ENCODE results near the gene OLFML1. TPM values are rescaled to one million over a fixed set of nuclear protein-coding genes. Genes with fewer than 3 reads are reported as not detected.

Gene OLFML1
- total and polyA plus RNA-seq, 2 donors (not counting 3 experiments of a cell fraction or from before 2014, with no cell fraction given) = not detected

DNA sequence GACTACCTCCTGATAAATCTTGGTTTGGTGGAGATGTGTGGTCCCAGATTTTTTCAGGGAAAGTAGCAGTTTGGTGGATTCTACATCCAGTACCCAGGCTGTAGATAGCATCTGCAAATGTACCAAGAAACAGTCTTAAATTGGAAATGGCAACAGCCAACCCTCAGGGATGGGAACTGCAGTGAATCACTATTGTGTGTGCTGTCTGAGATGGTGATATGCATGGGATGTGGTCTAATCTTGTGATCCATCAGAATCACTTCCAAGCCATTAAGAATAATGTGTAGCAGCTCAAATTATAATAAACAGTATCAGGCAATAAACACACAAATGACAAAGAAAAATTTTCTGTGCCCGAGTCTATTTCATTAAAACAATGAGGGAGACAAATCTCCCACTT, 3.4 kb downstream of the OLFML1 start:
- H3K79me2 ChIP-seq (ENCODE audit: control insufficient read depth, insufficient read depth, low read length) = no peaks in the 10 kb centered on the region
- no peaks in the 10 kb centered on the region for H3K9me1 ChIP-seq (replicated peaks; ENCODE audit: control insufficient read depth, extremely low read depth, insufficient read depth, low read length)
- no peaks in the 10 kb centered on the region for H3K9me3 ChIP-seq (replicated peaks; ENCODE audit: control insufficient read depth, insufficient read depth, low read length)
- H3K4me1 ChIP-seq (ENCODE audit: control insufficient read depth, extremely low read depth, insufficient read depth, low read length) = no peaks in the 10 kb centered on the region
- BruUV-seq (replicated peaks) = no TSS peak
- ChIA-PET POLR2A (no interaction called here), CTCF (no interaction called here)
- no peak overlapping the region for H2AFZ ChIP-seq (ENCODE audit: low read depth, low read length)
- H3K27ac ChIP-seq (ENCODE audit: insufficient read depth, low read depth, low read length) = no peak overlapping the region
- H3K4me3 ChIP-seq (replicated peaks in 1 of 3; ENCODE audit: insufficient read depth in 1 of 3, low read depth in 1 of 3, low read length in 3 of 3) = no peak overlapping the region
- no peak overlapping the region for H3K9ac ChIP-seq (replicated peaks; ENCODE audit: extremely low read depth, insufficient read depth, low read length)
- intact Hi-C loops (cut with micrococcal nuclease) = no loop called here
- dilution Hi-C loops (cut with MboI; ENCODE audit: extremely low pct_ligation_motif_present, low sequenced_read_pairs) = no loop called here
- FAIRE-seq = no peak
- H4K20me1 ChIP-seq (replicated peaks; ENCODE audit: control insufficient read depth, extremely low read depth, insufficient read depth, low read length) = no peaks in the 10 kb centered on the region
- TF ChIP-seq JUN (IDR thresholded peaks at IDR 0.05; ENCODE audit: borderline replicate concordance, insufficient read depth, insufficient read length, low read depth) = no peak
- TF ChIP-seq FOS (IDR thresholded peaks at IDR 0.05; ENCODE audit: borderline replicate concordance, insufficient read depth, low read length) = no peak
- TF ChIP-seq EZH2 (IDR thresholded peaks at IDR 0.05; ENCODE audit: borderline replicate concordance, low read depth, low read length, severe bottlenecking) = no peak
- TF ChIP-seq, protein P1, sequence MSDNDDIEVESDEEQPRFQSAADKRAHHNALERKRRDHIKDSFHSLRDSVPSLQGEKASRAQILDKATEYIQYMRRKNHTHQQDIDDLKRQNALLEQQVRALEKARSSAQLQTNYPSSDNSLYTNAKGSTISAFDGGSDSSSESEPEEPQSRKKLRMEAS (IDR thresholded peaks at IDR 0.05; ENCODE audit: insufficient read depth, insufficient read length) = no peak
- no peak for TF ChIP-seq POLR2A (IDR thresholded peaks at IDR 0.05; ENCODE audit: low read depth, low read length)
- TF ChIP-seq, protein P2, sequence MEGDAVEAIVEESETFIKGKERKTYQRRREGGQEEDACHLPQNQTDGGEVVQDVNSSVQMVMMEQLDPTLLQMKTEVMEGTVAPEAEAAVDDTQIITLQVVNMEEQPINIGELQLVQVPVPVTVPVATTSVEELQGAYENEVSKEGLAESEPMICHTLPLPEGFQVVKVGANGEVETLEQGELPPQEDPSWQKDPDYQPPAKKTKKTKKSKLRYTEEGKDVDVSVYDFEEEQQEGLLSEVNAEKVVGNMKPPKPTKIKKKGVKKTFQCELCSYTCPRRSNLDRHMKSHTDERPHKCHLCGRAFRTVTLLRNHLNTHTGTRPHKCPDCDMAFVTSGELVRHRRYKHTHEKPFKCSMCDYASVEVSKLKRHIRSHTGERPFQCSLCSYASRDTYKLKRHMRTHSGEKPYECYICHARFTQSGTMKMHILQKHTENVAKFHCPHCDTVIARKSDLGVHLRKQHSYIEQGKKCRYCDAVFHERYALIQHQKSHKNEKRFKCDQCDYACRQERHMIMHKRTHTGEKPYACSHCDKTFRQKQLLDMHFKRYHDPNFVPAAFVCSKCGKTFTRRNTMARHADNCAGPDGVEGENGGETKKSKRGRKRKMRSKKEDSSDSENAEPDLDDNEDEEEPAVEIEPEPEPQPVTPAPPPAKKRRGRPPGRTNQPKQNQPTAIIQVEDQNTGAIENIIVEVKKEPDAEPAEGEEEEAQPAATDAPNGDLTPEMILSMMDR (IDR thresholded peaks at IDR 0.05; ENCODE audit: extremely low read depth in 1 of 2, insufficient read depth in 1 of 2, low read depth in 1 of 2, low read length in 2 of 2) = no peak
- no peak for TF ChIP-seq POLR2AphosphoS5 (IDR thresholded peaks at IDR 0.05; ENCODE audit: insufficient read depth, low read depth, low read length)
- TF ChIP-seq GATA2 (IDR thresholded peaks at IDR 0.05; ENCODE audit: insufficient read depth, insufficient read length, low read depth, low read length) = no peak
- no peak for TF ChIP-seq MYC (IDR thresholded peaks at IDR 0.05; ENCODE audit: low read depth, low read length)
- no peaks in the 10 kb centered on the region for H3K36me3 ChIP-seq (ENCODE audit: control insufficient read depth in 2 of 2, extremely low read depth in 1 of 2, insufficient read depth in 2 of 2, low read length in 2 of 2)
- DNase-seq (ENCODE audit: low read depth, low spot score) = no peak
- H3K27me3 ChIP-seq (ENCODE audit: control insufficient read depth in 2 of 2, insufficient read depth in 2 of 2, low read length in 2 of 2) = peaks cover 0 to 2% of the 10 kb centered on the region in 2 experiments
- H3K4me2 ChIP-seq (ENCODE audit: insufficient read depth, low read length) = no peak overlapping the region
